ENCODE results near the gene WT1. TPM values are rescaled to one million over a fixed set of nuclear protein-coding genes. Genes with fewer than 3 reads are reported as not detected.

Gene WT1
- total and polyA plus RNA-seq, 10 of the 15 experiments (the other 5 are each of a cell fraction or from before 2014, with no cell fraction given): 0.07 to 0.37 (median 0.08) TPM; not detected in 7

GRCh38 chr11:32469791-32470190 is 34.5 kb upstream of the WT1 start:
- ATAC-seq (no peak), DNase-seq (ENCODE audit: low read depth, low spot score) (no peak), FAIRE-seq (no peak)
- in situ Hi-C loops (cut with MboI): no loop called here
- Histone ChIP-seq H3K9ac (ENCODE audit: control insufficient read depth, insufficient read depth, low read length) (no peak overlapping the region), H3K4me3 (no peak overlapping the region), H3K79me2 (ENCODE audit: control insufficient read depth, insufficient read depth, low read length) (no peaks in the 10 kb centered on the region), H3K27me3 (replicated peaks in 1 of 2; ENCODE audit: control insufficient read depth in 2 of 2, insufficient read depth in 2 of 2, low read length in 1 of 2) (no peaks in the 10 kb centered on the region; a peak in 1 of 4 replicates), H3K9me3 (replicated peaks; ENCODE audit: control insufficient read depth, insufficient read depth, low read length) (no peaks in the 10 kb centered on the region), H4K20me1 (ENCODE audit: control insufficient read depth, insufficient read depth) (no peaks in the 10 kb centered on the region), H3K4me1 (ENCODE audit: control insufficient read depth, insufficient read depth, low read length) (no peaks in the 10 kb centered on the region), H2AFZ (ENCODE audit: control insufficient read depth, low read depth, low read length) (no peak overlapping the region), H3K27ac (ENCODE audit: control insufficient read depth, insufficient read depth) (no peak overlapping the region), H3K36me3 (ENCODE audit: control insufficient read depth in 2 of 2, insufficient read depth in 2 of 2, low read length in 1 of 2) (no peaks in the 10 kb centered on the region), H3K4me2 (ENCODE audit: control insufficient read depth, insufficient read depth) (no peak overlapping the region)
- no TSS peak for BruUV-seq (replicated peaks)
- ChIA-PET RAD21 (ENCODE audit: unreplicated experiment) (no interaction called here), CTCF (interaction anchor here (1.0 kb wide), 1 partner anchor 8 kb away, joined by 3 read pairs; no protein-coding TSS in a partner anchor), SMC1A (ENCODE audit: uncharacterized antibody, unreplicated experiment) (no interaction called here), POLR2A (no interaction called here)
- 63% methylated on average over 1 of the region's 1 CpG for WGBS (ENCODE audit: insufficient coverage, insufficient replicate concordance, low lambda C conversion rate, missing lambda C conversion rate)
- TF ChIP-seq POLR2AphosphoS2 (IDR thresholded peaks at IDR 0.05; ENCODE audit: low read depth, low read length): no peak
- TF ChIP-seq BMI1 (IDR thresholded peaks at IDR 0.05; ENCODE audit: borderline replicate concordance): no peak
- no peak for TF ChIP-seq BACH1 (IDR thresholded peaks at IDR 0.05; ENCODE audit: borderline replicate concordance)
- no peak for TF ChIP-seq MYB (IDR thresholded peaks at IDR 0.05; ENCODE audit: borderline replicate concordance, low read depth, low read length)
- TF ChIP-seq E2F8 (IDR thresholded peaks at IDR 0.05; ENCODE audit: low read depth, partially characterized antibody): no peak
- TF ChIP-seq JUNB (IDR thresholded peaks at IDR 0.05): no peak
- TF ChIP-seq REST (IDR thresholded peaks at IDR 0.05; ENCODE audit: low read depth, low read length): no peak
- TF ChIP-seq MEF2B (IDR thresholded peaks at IDR 0.05; ENCODE audit: partially characterized antibody, poor library complexity, severe bottlenecking): no peak
- TF ChIP-seq ZNF217 (IDR thresholded peaks at IDR 0.05): no peak
- no peak for TF ChIP-seq EED (IDR thresholded peaks at IDR 0.05; ENCODE audit: low read depth)
- TF ChIP-seq RELB (IDR thresholded peaks at IDR 0.05; ENCODE audit: low read depth): no peak
- intact Hi-C loops (cut with micrococcal nuclease; ENCODE audit: unreplicated experiment): no loop called here

Data from GM12878 (cell line).